ENCODE measurements around the gene MORN1. TPM values are rescaled to one million over a fixed set of nuclear protein-coding genes. Genes with fewer than 3 reads are reported as not detected.

Gene MORN1
- total and polyA plus RNA-seq, 2 of the 8 experiments (the other 6 are each of a cell fraction or from before 2014, with no cell fraction given) = 5.0 to 9.1 TPM

DNA sequence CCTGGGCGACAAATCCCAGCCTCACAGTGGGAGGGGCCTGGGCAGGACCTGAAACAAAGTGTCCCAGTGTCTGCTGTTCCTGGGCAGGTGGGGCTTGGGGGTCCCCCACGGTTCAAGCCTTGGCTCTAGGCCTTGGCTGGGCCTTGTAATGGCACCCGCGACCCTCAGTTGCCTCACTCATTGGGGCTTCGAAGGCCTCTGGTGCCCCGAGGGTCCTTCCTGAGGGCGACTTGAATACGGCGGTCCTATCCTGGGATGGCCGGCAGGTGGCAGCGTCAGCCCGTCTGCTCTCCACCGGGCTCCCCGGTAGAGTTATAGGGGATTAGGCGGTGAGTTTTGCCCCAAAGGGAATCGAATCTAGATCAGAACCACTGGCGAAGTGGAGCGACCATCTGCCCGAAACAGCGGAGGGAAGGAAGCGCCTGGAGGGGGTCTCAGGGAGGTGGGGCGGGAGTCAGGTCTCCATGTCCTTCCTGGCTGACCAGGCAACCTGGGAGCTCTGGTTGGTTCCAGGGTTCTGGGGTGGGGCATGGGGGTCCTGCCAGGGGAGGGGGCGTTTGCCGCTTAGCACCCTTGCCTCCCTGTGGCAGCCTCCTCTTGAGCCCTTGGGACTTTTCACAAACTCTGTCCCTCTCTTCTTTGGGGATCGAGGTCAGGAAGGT, 23.1 kb upstream of the MORN1 start:
- H3K4me3 ChIP-seq (ENCODE audit: extremely low read depth in 1 of 4, insufficient read depth in 2 of 4, low read depth in 3 of 4, low read length in 4 of 4) = peak overlapping the region in 1 of 4 experiments; percentile 92; a peak in 3 of 8 replicates
- FAIRE-seq = no peak
- peaks cover 0 to 6% of the 10 kb centered on the region in 2 experiments; a peak in 1 of 4 replicates for H3K79me2 ChIP-seq (ENCODE audit: control insufficient read depth in 1 of 2, insufficient read depth in 2 of 2, low read length in 2 of 2)
- TF ChIP-seq, protein P1, sequence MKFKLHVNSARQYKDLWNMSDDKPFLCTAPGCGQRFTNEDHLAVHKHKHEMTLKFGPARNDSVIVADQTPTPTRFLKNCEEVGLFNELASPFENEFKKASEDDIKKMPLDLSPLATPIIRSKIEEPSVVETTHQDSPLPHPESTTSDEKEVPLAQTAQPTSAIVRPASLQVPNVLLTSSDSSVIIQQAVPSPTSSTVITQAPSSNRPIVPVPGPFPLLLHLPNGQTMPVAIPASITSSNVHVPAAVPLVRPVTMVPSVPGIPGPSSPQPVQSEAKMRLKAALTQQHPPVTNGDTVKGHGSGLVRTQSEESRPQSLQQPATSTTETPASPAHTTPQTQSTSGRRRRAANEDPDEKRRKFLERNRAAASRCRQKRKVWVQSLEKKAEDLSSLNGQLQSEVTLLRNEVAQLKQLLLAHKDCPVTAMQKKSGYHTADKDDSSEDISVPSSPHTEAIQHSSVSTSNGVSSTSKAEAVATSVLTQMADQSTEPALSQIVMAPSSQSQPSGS (IDR thresholded peaks at IDR 0.05; ENCODE audit: low read length) = no peak
- TF ChIP-seq EGR1 (IDR thresholded peaks at IDR 0.05; ENCODE audit: borderline replicate concordance, low read depth, low read length) (0 out of 2 replicates have a peak, but pooled peaks have one; percentile 5), HDAC6 (IDR thresholded peaks at IDR 0.05; ENCODE audit: low read depth, low read length) (no peak), POLR2A (IDR thresholded peaks at IDR 0.05; ENCODE audit: control extremely low read depth in 1 of 2, low read depth in 2 of 2, low read length in 2 of 2) (no peak), BACH1 (IDR thresholded peaks at IDR 0.05; ENCODE audit: low read length) (no peak), KDM5A (IDR thresholded peaks at IDR 0.05; ENCODE audit: low read length) (peak; percentile 26; the same call in 1 of the 2 replicates), TCF12 (IDR thresholded peaks at IDR 0.05; ENCODE audit: low read depth, low read length) (no peak), MAX (IDR thresholded peaks at IDR 0.05) (peak; percentile 33; the same call in 1 of the 2 replicates), SP1 (IDR thresholded peaks at IDR 0.05; ENCODE audit: low read depth, low read length) (no peak), NANOG (IDR thresholded peaks at IDR 0.05; ENCODE audit: insufficient read depth, low read depth, low read length, poor library complexity, severe bottlenecking) (no peak), EZH2 (IDR thresholded peaks at IDR 0.05; ENCODE audit: low read depth, low read length, severe bottlenecking) (no peak)

More for the DNA sequence above, 23.1 kb upstream of the MORN1 start:
- DNase-seq (ENCODE audit: low read depth in 1 of 2, low spot score in 2 of 2) = peak in 1 of 2 experiments; percentile 93
- H2BK20ac ChIP-seq (ENCODE audit: low read length) = no peak overlapping the region
- H3K23me2 ChIP-seq (ENCODE audit: low read depth, low read length) = peaks cover 15% of the 10 kb centered on the region
- H3K4me1 ChIP-seq (replicated peaks in 1 of 4; ENCODE audit: control insufficient read depth in 3 of 4, insufficient read depth in 4 of 4, low read length in 3 of 4) = peaks cover 0 to 14% (median 11%) of the 10 kb centered on the region in 4 experiments; a peak in 5 of 7 replicates
- no peak overlapping the region for H3K27ac ChIP-seq (ENCODE audit: low read depth, low read length)
- CTCF ChIA-PET (ENCODE audit: partially characterized antibody) = interaction anchor here (0.7 to 2.6 kb wide), 15 partner anchors 10 to 1295 kb away, joined by 3 to 12 read pairs (median 3); partner anchors contain the start of gene PANK4
- no peak overlapping the region for H2AK5ac ChIP-seq (ENCODE audit: low read depth, low read length)
- no peak overlapping the region for H3K56ac ChIP-seq (replicated peaks; ENCODE audit: insufficient read length, low read depth, low read length)
- no peak overlapping the region for H2BK5ac ChIP-seq (ENCODE audit: low read depth, low read length)
- no peaks in the 10 kb centered on the region; a peak in 2 of 8 replicates for H3K36me3 ChIP-seq (ENCODE audit: control insufficient read depth in 2 of 4, insufficient read depth in 4 of 4, low read length in 3 of 4)
- no peaks in the 10 kb centered on the region for H3K9me3 ChIP-seq (ENCODE audit: insufficient read depth in 2 of 2, low read depth in 1 of 2, low read length in 1 of 2)
- 10% methylated on average over 19 of the region's 25 CpGs; no CpG with 5 or more reads in 1 of the 2 experiments for WGBS, 2 experiments (ENCODE audit: extremely low coverage in 1 of 2, insufficient coverage in 1 of 2, insufficient read length in 1 of 2, insufficient replicate concordance in 2 of 2, low coverage in 1 of 2, low lambda C conversion rate in 2 of 2, missing lambda C conversion rate in 1 of 2)
- H3K79me1 ChIP-seq (ENCODE audit: low read depth, low read length) = no peaks in the 10 kb centered on the region
- H4K8ac ChIP-seq (ENCODE audit: extremely low read depth, insufficient read depth, low read length) = peak overlapping the region; percentile 40
- no peak overlapping the region for H2AFZ ChIP-seq (ENCODE audit: low read length)
- no peak overlapping the region for H2BK15ac ChIP-seq (ENCODE audit: low read length)
- H3K9ac ChIP-seq (replicated peaks in 1 of 4; ENCODE audit: extremely low read depth in 1 of 4, low read depth in 3 of 4, low read length in 3 of 4) = no peak overlapping the region
- H3K4me2 ChIP-seq (ENCODE audit: insufficient read depth in 1 of 2, low read depth in 2 of 2, low read length in 2 of 2) = peak overlapping the region; percentile 75 to 91
- H3K4ac ChIP-seq (replicated peaks; ENCODE audit: insufficient read length, low read depth, low read length) = no peak overlapping the region
- H3K23ac ChIP-seq (ENCODE audit: insufficient read length) = no peak overlapping the region
- peaks cover 0 to 4% of the 10 kb centered on the region in 2 experiments for H4K20me1 ChIP-seq (replicated peaks in 1 of 2; ENCODE audit: control insufficient read depth in 1 of 2, insufficient read depth in 2 of 2, low read length in 2 of 2)
- peak overlapping the region; percentile 71 for H3K18ac ChIP-seq (ENCODE audit: extremely low read depth, low read length)
- H4K91ac ChIP-seq (replicated peaks; ENCODE audit: insufficient read length, low read length) = no peak overlapping the region
- no peak overlapping the region for H2BK12ac ChIP-seq (ENCODE audit: low read depth, low read length)
- H3K14ac ChIP-seq (ENCODE audit: insufficient read length) = no peak overlapping the region
- H3K27me3 ChIP-seq (replicated peaks in 1 of 4; ENCODE audit: control insufficient read depth in 3 of 4, extremely low read depth in 1 of 4, insufficient read depth in 3 of 4, low read length in 3 of 4) = peaks cover 0 to 2% (median 0%) of the 10 kb centered on the region in 4 experiments; a peak in 2 of 7 replicates
- H2BK120ac ChIP-seq (replicated peaks; ENCODE audit: low read depth, low read length) = no peak overlapping the region
- H4K5ac ChIP-seq (ENCODE audit: insufficient read length, low read depth, low read length) = no peak overlapping the region
- POLR2A ChIA-PET (ENCODE audit: partially characterized antibody) = no interaction called here

Data from H1 (cell line).